Trophoblast cell (in vitro differentiated cells and primary cell): ENCODE results near the gene PXN.

ENCODE experiments used
- DNase-seq, 2 donors: peaks; one replicate each; pipeline ENCODE4 v3.0.0-alpha.2; 2016
- H2AFZ ChIP-seq: 2 replicates; pipeline ENCODE4 v1.6.1; 2013; ENCODE audit warnings: low read length, moderate library complexity, mild to moderate bottlenecking; ENCODE audit not compliant: insufficient read depth, poor library complexity
- H2AK5ac ChIP-seq: 2 replicates; pipeline ENCODE4 v1.6.1; 2013; ENCODE audit warnings: mild to moderate bottlenecking, low read length
- H2BK120ac ChIP-seq: 2 replicates; pipeline ENCODE4 v1.6.1; 2013; ENCODE audit warnings: low read length, mild to moderate bottlenecking, moderate library complexity; ENCODE audit not compliant: insufficient read depth, poor library complexity
- H2BK12ac ChIP-seq: 2 replicates; pipeline ENCODE4 v1.6.1; 2013; ENCODE audit warnings: mild to moderate bottlenecking, low read length, moderate library complexity
- H2BK5ac ChIP-seq: 2 replicates; pipeline ENCODE4 v1.6.1; 2013; ENCODE audit warnings: low read length, low read depth, moderate library complexity, mild to moderate bottlenecking; ENCODE audit not compliant: poor library complexity
- H3K14ac ChIP-seq: 2 replicates; pipeline ENCODE4 v1.6.1; 2013; ENCODE audit warnings: mild to moderate bottlenecking, low read length
- H3K18ac ChIP-seq: 2 replicates; pipeline ENCODE4 v1.6.1; 2013; ENCODE audit warnings: mild to moderate bottlenecking, low read length
- H3K23ac ChIP-seq: 2 replicates; pipeline ENCODE4 v1.6.1; 2013; ENCODE audit warnings: low read length
- H3K27ac ChIP-seq: 2 replicates; pipeline ENCODE4 v1.5.1; 2013; ENCODE audit warnings: low read depth, mild to moderate bottlenecking, inconsistent platforms, low read length, moderate library complexity
- H3K27me3 ChIP-seq: 2 replicates; pipeline ENCODE4 v1.6.1; 2013; ENCODE audit warnings: inconsistent platforms, mild to moderate bottlenecking, low read length, moderate library complexity; ENCODE audit not compliant: insufficient read depth
- H3K36me3 ChIP-seq, 2 experiments: 1 replicate in 1 of 2; 2 replicates in 1 of 2; pipeline ENCODE4 v1.6.1; 2013; ENCODE audit warnings: low read length in 2 of 2, mild to moderate bottlenecking in 2 of 2, moderate library complexity in 1 of 2; ENCODE audit not compliant: insufficient read depth in 2 of 2, control insufficient read depth in 1 of 2
- H3K4ac ChIP-seq: 2 replicates; pipeline ENCODE4 v1.6.1; 2013; ENCODE audit warnings: low read depth, mild to moderate bottlenecking, low read length, moderate library complexity
- H3K4me1 ChIP-seq, 2 experiments: 1 replicate in 1 of 2; 2 replicates in 1 of 2; pipeline ENCODE4 v1.6.1; 2013; ENCODE audit warnings: low read length in 2 of 2, mild to moderate bottlenecking in 2 of 2, moderate library complexity in 1 of 2; ENCODE audit not compliant: insufficient read depth in 2 of 2, control insufficient read depth in 1 of 2
- H3K4me2 ChIP-seq: 2 replicates; pipeline ENCODE4 v1.6.1; 2013; ENCODE audit warnings: inconsistent platforms, mild to moderate bottlenecking, low read length, moderate library complexity
- H3K4me3 ChIP-seq: 2 replicates; pipeline ENCODE4 v1.5.1; 2013; ENCODE audit warnings: mild to moderate bottlenecking, low read depth, low read length, inconsistent platforms
- H3K79me1 ChIP-seq: one replicate; pipeline ENCODE4 v1.6.1; 2013; ENCODE audit warnings: low read length
- H3K79me2 ChIP-seq: 2 replicates; pipeline ENCODE4 v1.6.1; 2013; ENCODE audit warnings: low read length, mild to moderate bottlenecking; ENCODE audit not compliant: control insufficient read depth, insufficient read depth, poor library complexity
- H3K9ac ChIP-seq: 2 replicates; pipeline ENCODE4 v1.6.1; 2013; ENCODE audit warnings: mild to moderate bottlenecking, low read length
- H3K9me3 ChIP-seq: 2 replicates; pipeline ENCODE4 v1.6.1; 2013; ENCODE audit warnings: low read depth, mild to moderate bottlenecking, control low read depth, inconsistent platforms, low read length; ENCODE audit not compliant: insufficient read depth
- H4K12ac ChIP-seq: 2 replicates; pipeline ENCODE4 v1.6.1; 2013; ENCODE audit warnings: low read depth, mild to moderate bottlenecking, low read length, moderate library complexity
- H4K8ac ChIP-seq: 2 replicates; pipeline ENCODE4 v1.6.1; 2013; ENCODE audit warnings: low read depth, mild to moderate bottlenecking, low read length, moderate library complexity
- H4K91ac ChIP-seq: one replicate; pipeline ENCODE4 v1.6.1; 2013; ENCODE audit warnings: low read depth, mild to moderate bottlenecking, low read length, moderate library complexity
- WGBS: extraction: QIAGEN DNeasy Blood & Tissue Kit; methylation state at CpG from one replicate; pipeline ENCODE4 v1.1.7; 2013; ENCODE audit warnings: missing lambda C conversion rate; ENCODE audit not compliant: insufficient read length, insufficient coverage; ENCODE audit errors: extremely low coverage; 5-methylcytosine and 5-hydroxymethylcytosine counted together

Gene PXN

DNA sequence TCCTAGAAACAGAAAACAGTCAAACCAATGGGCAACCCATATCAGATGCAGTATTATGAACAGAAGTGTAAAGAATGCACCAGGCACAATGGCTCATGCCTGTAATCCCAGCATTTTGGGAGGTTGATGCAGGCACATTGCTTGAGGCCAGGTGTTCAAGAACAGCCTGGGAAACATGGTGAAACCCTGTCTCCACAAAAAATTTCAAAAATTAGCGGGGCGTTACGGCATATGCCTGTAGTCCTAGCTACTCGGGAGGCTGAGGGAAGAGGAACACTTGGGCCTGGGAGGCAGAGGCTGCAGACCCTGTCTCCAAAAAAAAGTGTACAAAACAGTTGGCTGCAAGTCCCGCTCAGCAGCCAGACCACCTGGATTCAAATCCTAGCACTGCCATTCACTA lies 4.9 kb downstream of the PXN start:
- no peak overlapping the region for H4K91ac ChIP-seq
- peak; percentile 92 to 99 for DNase-seq
- no peak overlapping the region for H3K23ac ChIP-seq
- no peak overlapping the region for H3K4me2 ChIP-seq
- no peak overlapping the region for H4K12ac ChIP-seq
- H2AK5ac ChIP-seq: no peak overlapping the region
- H3K27ac ChIP-seq: no peak overlapping the region
- no peak overlapping the region for H2AFZ ChIP-seq
- H3K36me3 ChIP-seq: peaks cover 4 to 8% of the 10 kb centered on the region in 2 experiments
- peak overlapping the region; percentile 92 for H3K4ac ChIP-seq
- H3K14ac ChIP-seq: no peak overlapping the region
- no peak overlapping the region for H4K8ac ChIP-seq
- peaks cover 63% of the 10 kb centered on the region for H3K79me2 ChIP-seq
- H3K18ac ChIP-seq: no peak overlapping the region
- no peaks in the 10 kb centered on the region for H3K27me3 ChIP-seq
- H2BK5ac ChIP-seq: no peak overlapping the region
- no peaks in the 10 kb centered on the region for H3K9me3 ChIP-seq
- H2BK12ac ChIP-seq: no peak overlapping the region
- no peak overlapping the region for H3K4me3 ChIP-seq
- peaks cover 40 to 47% of the 10 kb centered on the region in 2 experiments for H3K4me1 ChIP-seq
- H3K9ac ChIP-seq: no peak overlapping the region
- WGBS: no CpG with 5 or more reads among the region's 5 CpGs
- H3K79me1 ChIP-seq: peaks cover 22% of the 10 kb centered on the region
- no peak overlapping the region for H2BK120ac ChIP-seq

DNA sequence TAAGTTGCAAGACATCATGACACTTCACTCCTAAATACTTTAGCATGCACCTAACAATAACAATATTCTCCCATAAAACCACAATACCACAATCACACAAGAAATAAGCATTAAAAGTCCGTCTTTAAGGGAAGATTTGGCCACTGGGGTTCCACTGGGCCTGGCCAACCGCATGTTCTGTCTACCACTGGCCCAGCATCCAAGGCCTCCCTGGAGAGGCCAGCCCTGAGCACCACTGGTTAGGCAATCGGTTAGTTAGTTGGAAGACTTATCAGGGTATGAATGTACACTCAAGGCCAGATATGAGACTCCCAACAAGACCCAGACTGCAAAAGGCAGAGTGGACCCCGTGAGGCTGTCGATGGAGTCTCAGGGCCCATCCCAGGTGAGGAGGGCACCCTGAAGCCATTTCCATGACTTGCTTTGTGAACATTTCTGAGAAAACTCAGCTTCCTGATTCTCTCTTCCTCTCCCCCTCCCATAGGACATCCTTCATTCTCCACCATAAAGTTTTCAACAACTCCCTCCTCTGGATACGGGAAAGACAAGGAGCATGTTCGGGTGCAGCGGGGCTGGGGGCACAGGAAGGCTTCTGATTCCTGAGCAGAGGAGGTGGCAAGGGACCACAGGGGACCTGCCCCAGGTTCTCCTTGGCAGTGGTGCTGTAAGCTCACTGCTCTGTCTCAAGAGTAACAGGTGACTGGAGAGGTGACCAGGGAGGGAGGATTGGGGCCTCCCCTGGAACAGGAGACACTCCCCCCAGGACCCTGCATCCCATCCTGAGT lies 5.9 kb downstream of the PXN start:
- Histone ChIP-seq H2AFZ (no peak overlapping the region), H3K27ac (no peak overlapping the region), H3K18ac (no peak overlapping the region), H3K27me3 (no peaks in the 10 kb centered on the region), H2BK5ac (no peak overlapping the region), H4K8ac (no peak overlapping the region), H2AK5ac (no peak overlapping the region), H3K23ac (no peak overlapping the region), H3K4me2 (peak overlapping the region; percentile 35), H3K4ac (peak overlapping the region; percentile 92), H2BK120ac (no peak overlapping the region), H4K12ac (no peak overlapping the region), H2BK12ac (no peak overlapping the region), H3K9me3 (no peaks in the 10 kb centered on the region), H3K36me3 (peaks cover 6 to 14% of the 10 kb centered on the region in 2 experiments), H3K79me2 (peaks cover 59% of the 10 kb centered on the region), H3K79me1 (peaks cover 14% of the 10 kb centered on the region), H3K9ac (no peak overlapping the region), H3K4me1 (peaks cover 40 to 45% of the 10 kb centered on the region in 2 experiments), H3K14ac (no peak overlapping the region), H3K4me3 (no peak overlapping the region), H4K91ac (no peak overlapping the region)
- no CpG with 5 or more reads among the region's 8 CpGs for WGBS
- DNase-seq: peak; percentile 51 to 66

DNA sequence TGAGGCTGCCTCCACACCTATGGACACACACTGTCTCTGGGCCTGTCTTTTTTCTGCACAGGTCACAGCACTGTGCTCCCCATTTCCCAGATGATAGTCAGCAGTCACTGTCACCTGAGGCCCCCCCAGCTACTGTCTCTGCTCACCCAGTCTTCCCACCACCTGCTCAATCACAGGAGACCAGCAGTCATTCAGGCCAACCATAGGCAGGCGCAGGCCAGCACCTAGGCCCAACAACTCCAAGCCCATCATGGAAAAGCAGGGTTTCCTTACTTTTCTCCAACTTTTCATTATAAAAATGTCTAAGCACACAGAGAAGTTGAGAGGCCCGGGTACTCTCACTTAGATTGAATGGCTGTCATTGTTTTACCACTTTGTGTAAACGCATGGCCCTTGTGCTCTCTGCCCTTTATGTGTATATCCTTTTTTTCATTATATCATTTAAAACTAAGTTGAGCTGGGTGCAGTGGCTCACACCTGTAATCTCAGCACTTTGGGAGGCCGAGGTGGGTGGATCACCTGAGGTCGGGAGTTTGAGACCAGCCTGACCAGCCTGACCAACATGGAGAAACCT lies 7.1 kb downstream of the PXN start:
- DNase-seq: no peak
- H3K14ac ChIP-seq: no peak overlapping the region
- no peaks in the 10 kb centered on the region for H3K27me3 ChIP-seq
- no peak overlapping the region for H3K4me2 ChIP-seq
- no peak overlapping the region for H3K23ac ChIP-seq
- H2BK120ac ChIP-seq: no peak overlapping the region
- no peak overlapping the region for H3K4me3 ChIP-seq
- peaks cover 33 to 35% of the 10 kb centered on the region in 2 experiments for H3K4me1 ChIP-seq
- H3K18ac ChIP-seq: peak overlapping the region; percentile 33
- H4K91ac ChIP-seq: no peak overlapping the region
- H2BK12ac ChIP-seq: no peak overlapping the region
- H3K27ac ChIP-seq: no peak overlapping the region
- H4K8ac ChIP-seq: no peak overlapping the region
- H3K4ac ChIP-seq: peak overlapping the region; percentile 80
- H4K12ac ChIP-seq: no peak overlapping the region
- no peak overlapping the region for H2AFZ ChIP-seq
- no CpG with 5 or more reads among the region's 5 CpGs for whole genome bisulfite sequencing
- peaks cover 50% of the 10 kb centered on the region for H3K79me2 ChIP-seq
- no peak overlapping the region for H3K9ac ChIP-seq
- H3K79me1 ChIP-seq: peaks cover 7% of the 10 kb centered on the region
- peaks cover 6 to 13% of the 10 kb centered on the region in 2 experiments for H3K36me3 ChIP-seq
- no peaks in the 10 kb centered on the region for H3K9me3 ChIP-seq
- H2BK5ac ChIP-seq: no peak overlapping the region
- H2AK5ac ChIP-seq: no peak overlapping the region

DNA sequence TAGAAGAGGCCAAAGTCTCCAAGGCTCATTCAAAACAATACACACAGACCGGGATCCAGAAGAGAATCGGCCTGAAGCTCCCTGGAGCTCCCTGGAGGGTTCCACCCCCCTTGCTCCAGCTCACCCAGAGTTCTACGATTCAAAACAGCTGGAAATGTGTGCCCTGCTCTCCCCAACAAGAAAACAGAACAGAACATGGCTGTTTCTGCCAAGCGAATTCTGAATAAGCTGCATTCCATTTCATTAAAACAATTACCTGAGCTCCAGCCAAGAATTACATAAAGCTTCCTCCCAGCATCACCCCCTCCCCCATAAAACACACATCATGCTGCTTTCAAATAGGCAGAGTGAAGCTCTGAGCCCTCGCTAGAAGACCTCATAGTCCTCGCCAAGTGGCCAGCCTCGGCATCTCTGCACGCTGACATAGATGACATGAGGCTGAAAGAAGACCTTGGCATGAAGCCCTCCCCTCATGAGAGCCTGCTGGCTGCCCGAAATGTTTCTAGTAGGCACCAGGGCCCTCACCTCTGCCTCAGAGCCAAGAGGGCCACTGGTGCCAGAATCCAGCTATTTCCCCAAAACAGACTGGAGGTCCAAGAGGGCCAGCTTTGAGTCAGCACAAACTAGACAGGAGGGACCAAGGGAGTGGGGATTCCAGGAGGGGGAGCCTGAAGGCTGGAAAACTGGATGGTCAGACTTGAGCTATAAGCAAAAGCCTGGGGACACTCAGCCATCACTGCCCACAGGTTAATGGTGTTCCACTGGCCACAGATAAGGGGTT lies 8.3 kb downstream of the PXN start:
- Histone ChIP-seq H3K79me1 (peaks cover 4% of the 10 kb centered on the region), H2BK5ac (no peak overlapping the region), H3K4ac (peak overlapping the region; percentile 91), H2BK120ac (no peak overlapping the region), H3K4me3 (no peak overlapping the region), H2AFZ (no peak overlapping the region), H2BK12ac (no peak overlapping the region), H3K9me3 (no peaks in the 10 kb centered on the region), H2AK5ac (no peak overlapping the region), H3K4me1 (peaks cover 22 to 27% of the 10 kb centered on the region in 2 experiments), H3K14ac (no peak overlapping the region), H3K18ac (no peak overlapping the region), H3K36me3 (peaks cover 6 to 13% of the 10 kb centered on the region in 2 experiments), H3K9ac (no peak overlapping the region), H4K8ac (no peak overlapping the region), H3K79me2 (peaks cover 40% of the 10 kb centered on the region), H4K91ac (no peak overlapping the region), H3K27ac (no peak overlapping the region), H3K4me2 (no peak overlapping the region), H3K27me3 (no peaks in the 10 kb centered on the region), H3K23ac (no peak overlapping the region), H4K12ac (no peak overlapping the region)
- WGBS: no CpG with 5 or more reads among the region's 9 CpGs
- DNase-seq: no peak
